WTC11 (cell line): ENCODE measurements around the gene TMPRSS3. TPM values are rescaled to one million over a fixed set of nuclear protein-coding genes. Genes with fewer than 3 reads are reported as not detected.

Experiments
- ATAC-seq: fragments of 200-7000 bp; cut with Tn5 transposase; 2 replicates; pipeline ENCODE4 v1.10.0; 2021; ENCODE audit warnings: mild to moderate bottlenecking, moderate library complexity
- CTCF ChIA-PET: fragments of 300-600 bp; sonication (Branson Sonifier 250); formaldehyde crosslinking; loops from one replicate; lab custom pipeline; 2021; ENCODE audit warnings: antibody characterized with exemption; lab: Charles Lee
- POLR2A ChIA-PET: fragments of 350-600 bp; sonication (Branson Sonifier 250); formaldehyde crosslinking; loops from one replicate; lab custom pipeline; 2021; ENCODE audit warnings: antibody characterized with exemption; lab: Charles Lee
- DNase-seq: peaks from one replicate; pipeline ENCODE4 v3.0.0; 2021; ENCODE audit warnings: low spot score
- H3K27ac Mint-ChIP-seq: 2 replicates; pipeline ENCODE4 v1.8.0; 2021; ENCODE audit warnings: mixed read lengths
- H3K27me3 Mint-ChIP-seq: 2 replicates; pipeline ENCODE4 v1.8.0; 2021; ENCODE audit warnings: low read depth, mild to moderate bottlenecking, moderate library complexity, mixed read lengths
- H3K36me3 Mint-ChIP-seq: 2 replicates; pipeline ENCODE4 v1.8.0; 2021; ENCODE audit warnings: mixed read lengths
- H3K4me1 Mint-ChIP-seq: 2 replicates; pipeline ENCODE4 v1.8.0; 2022; ENCODE audit warnings: mixed read lengths
- H3K4me3 Mint-ChIP-seq: 2 replicates; pipeline ENCODE4 v1.8.0; 2021; ENCODE audit warnings: mild to moderate bottlenecking, moderate library complexity, mixed read lengths
- H3K9me3 Mint-ChIP-seq: 2 replicates; pipeline ENCODE4 v1.8.0; 2021; ENCODE audit warnings: mixed read lengths
- ATF1 ChIP-seq: sonication (generic); formaldehyde crosslinking; IDR thresholded peaks from 2 replicates; pipeline ENCODE4 v1.8.1; 2023; ENCODE audit warnings: mild to moderate bottlenecking, moderate library complexity, missing genetic modification reagents
- ATF6 ChIP-seq: sonication (generic); formaldehyde crosslinking; IDR thresholded peaks from 2 replicates; pipeline ENCODE4 v1.8.1; 2023; ENCODE audit warnings: mild to moderate bottlenecking, missing genetic modification reagents
- E2F5 ChIP-seq: sonication (generic); formaldehyde crosslinking; IDR thresholded peaks from 2 replicates; pipeline ENCODE4 v1.8.1; 2022; ENCODE audit warnings: mild to moderate bottlenecking, moderate library complexity, missing genetic modification reagents
- ELF4 ChIP-seq: sonication (generic); formaldehyde crosslinking; IDR thresholded peaks from 2 replicates; pipeline ENCODE4 v1.8.1; 2022; ENCODE audit warnings: low read depth, mild to moderate bottlenecking, moderate library complexity, missing genetic modification reagents
- ETV6 ChIP-seq: sonication (generic); formaldehyde crosslinking; IDR thresholded peaks from 2 replicates; pipeline ENCODE4 v1.8.1; 2022; ENCODE audit warnings: mild to moderate bottlenecking, missing genetic modification reagents
- FOXK1 ChIP-seq: sonication (generic); formaldehyde crosslinking; IDR thresholded peaks from 2 replicates; pipeline ENCODE4 v1.8.0; 2022; ENCODE audit warnings: mild to moderate bottlenecking, moderate library complexity, missing genetic modification reagents
- GTF2I ChIP-seq: fragments of 250-450 bp; sonication (Bioruptor Pico); conservative IDR thresholded peaks from 2 replicates; pipeline ENCODE4 v1.4.0; 2021; ENCODE audit warnings: mild to moderate bottlenecking
- OVOL2 ChIP-seq: fragments of 250-450 bp; sonication (Bioruptor Pico); IDR thresholded peaks from 2 replicates; pipeline ENCODE4 v1.9.0; 2021; ENCODE audit warnings: mild to moderate bottlenecking, borderline replicate concordance
- SP1 ChIP-seq: sonication (generic); formaldehyde crosslinking; conservative IDR thresholded peaks from 2 replicates; pipeline ENCODE4 v1.8.1; 2022; ENCODE audit warnings: missing genetic modification reagents
- TCF7 ChIP-seq: sonication (generic); formaldehyde crosslinking; IDR thresholded peaks from 2 replicates; pipeline ENCODE4 v1.8.0; 2022; ENCODE audit warnings: mild to moderate bottlenecking, low read depth, missing genetic modification reagents, moderate library complexity
- TP53 ChIP-seq: sonication (generic); formaldehyde crosslinking; IDR thresholded peaks from 2 replicates; pipeline ENCODE4 v1.8.1; 2023; ENCODE audit warnings: mild to moderate bottlenecking, missing genetic modification reagents
- ZBTB43 ChIP-seq: sonication (generic); formaldehyde crosslinking; IDR thresholded peaks from 2 replicates; pipeline ENCODE4 v1.8.1; 2023; ENCODE audit warnings: mild to moderate bottlenecking, missing genetic modification reagents
- ZNF232 ChIP-seq: sonication (generic); formaldehyde crosslinking; IDR thresholded peaks from 2 replicates; pipeline ENCODE4 v1.8.0; 2022; ENCODE audit warnings: mild to moderate bottlenecking, missing genetic modification reagents
- ZNF281 ChIP-seq: sonication (generic); formaldehyde crosslinking; IDR thresholded peaks from 2 replicates; pipeline ENCODE4 v1.8.0; 2023; ENCODE audit warnings: mild to moderate bottlenecking, missing genetic modification reagents
- ZNF317 ChIP-seq: sonication (generic); formaldehyde crosslinking; IDR thresholded peaks from 2 replicates; pipeline ENCODE4 v1.8.1; 2023; ENCODE audit warnings: low read depth, mild to moderate bottlenecking, moderate library complexity, missing genetic modification reagents, borderline replicate concordance
- total RNA-seq: library from RNA; stranded (reverse); gene quantifications from 3 replicates; pipeline ENCODE4 v1.2.3, GENCODE V29; 2021
- TF ChIP-seq, protein P1 (sequence below): sonication (generic); formaldehyde crosslinking; IDR thresholded peaks from 2 replicates; pipeline ENCODE4 v1.8.1; 2023; ENCODE audit warnings: mild to moderate bottlenecking, moderate library complexity, missing genetic modification reagents
- TF ChIP-seq, protein P2 (sequence below): sonication (generic); formaldehyde crosslinking; IDR thresholded peaks from 2 replicates; pipeline ENCODE4 v1.8.0; 2022; ENCODE audit warnings: mild to moderate bottlenecking, missing genetic modification reagents
- TF ChIP-seq, protein P3 (sequence below): fragments of 250-450 bp; sonication (Bioruptor Pico); IDR thresholded peaks from 2 replicates; pipeline ENCODE4 v1.9.0; 2021; ENCODE audit warnings: mild to moderate bottlenecking

Gene TMPRSS3
- total RNA-seq, 1 experiment from 2014 or later = 0.39 TPM

- no peak for TF ChIP-seq OVOL2 (CRISPR knock-in tag)
- no peak for TF ChIP-seq SP1 (CRISPR knock-in tag)
- TF ChIP-seq, protein P1, sequence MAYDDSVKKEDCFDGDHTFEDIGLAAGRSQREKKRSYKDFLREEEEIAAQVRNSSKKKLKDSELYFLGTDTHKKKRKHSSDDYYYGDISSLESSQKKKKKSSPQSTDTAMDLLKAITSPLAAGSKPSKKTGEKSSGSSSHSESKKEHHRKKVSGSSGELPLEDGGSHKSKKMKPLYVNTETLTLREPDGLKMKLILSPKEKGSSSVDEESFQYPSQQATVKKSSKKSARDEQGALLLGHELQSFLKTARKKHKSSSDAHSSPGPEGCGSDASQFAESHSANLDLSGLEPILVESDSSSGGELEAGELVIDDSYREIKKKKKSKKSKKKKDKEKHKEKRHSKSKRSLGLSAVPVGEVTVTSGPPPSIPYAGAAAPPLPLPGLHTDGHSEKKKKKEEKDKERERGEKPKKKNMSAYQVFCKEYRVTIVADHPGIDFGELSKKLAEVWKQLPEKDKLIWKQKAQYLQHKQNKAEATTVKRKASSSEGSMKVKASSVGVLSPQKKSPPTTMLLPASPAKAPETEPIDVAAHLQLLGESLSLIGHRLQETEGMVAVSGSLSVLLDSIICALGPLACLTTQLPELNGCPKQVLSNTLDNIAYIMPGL (CRISPR knock-in tag) = no peak
- TF ChIP-seq TP53 (CRISPR knock-in tag) = no peak
- TF ChIP-seq ZNF232 (CRISPR knock-in tag) = no peak
- no peak for TF ChIP-seq ATF1 (CRISPR knock-in tag)
- TF ChIP-seq ZNF317 (CRISPR knock-in tag) = no peak
- TF ChIP-seq ZBTB43 (CRISPR knock-in tag) = no peak
- no peak for TF ChIP-seq ETV6 (CRISPR knock-in tag)
- no peak for TF ChIP-seq TCF7
- CTCF ChIA-PET = interaction anchor here (0.9 to 1.6 kb wide), 4 partner anchors 13 to 142 kb away, joined by 3 to 7 read pairs (median 4); no protein-coding TSS in a partner anchor
- Mint-ChIP-seq H3K27me3 (0 out of 2 replicates have a peak, but pooled peaks cover 3% of the 10 kb centered on the region), H3K36me3 (peaks cover 7% of the 10 kb centered on the region), H3K9me3 (peaks cover 10% of the 10 kb centered on the region), H3K4me1 (no peaks in the 10 kb centered on the region), H3K27ac (no peak within 1 kb of the TSS), H3K4me3 (no peak within 1 kb of the TSS)
- no peak for DNase-seq
- POLR2A ChIA-PET = interaction anchor here (0.7 kb wide), 1 partner anchor 417 kb away, joined by 3 read pairs; no protein-coding TSS in a partner anchor
- no peak for ATAC-seq
Observed at GRCh38 chr21:42403611-42404231, 7.9 kb upstream of the TMPRSS3 start, which contains the start of gene UBASH3A. Gene UBASH3A, plus strand, starts transcription at chr21:42403902. Its CDS starts 44 bp downstream, at chr21:42403946.

- ChIA-PET POLR2A (no interaction called here), CTCF (no interaction called here)
- Mint-ChIP-seq H3K27me3 (0 out of 2 replicates have a peak, but pooled peaks cover 3% of the 10 kb centered on the region), H3K9me3 (peaks cover 10% of the 10 kb centered on the region), H3K36me3 (peaks cover 7% of the 10 kb centered on the region), H3K4me3 (no peak overlapping the region), H3K4me1 (no peaks in the 10 kb centered on the region), H3K27ac (no peak overlapping the region)
- TF ChIP-seq, protein P2, sequence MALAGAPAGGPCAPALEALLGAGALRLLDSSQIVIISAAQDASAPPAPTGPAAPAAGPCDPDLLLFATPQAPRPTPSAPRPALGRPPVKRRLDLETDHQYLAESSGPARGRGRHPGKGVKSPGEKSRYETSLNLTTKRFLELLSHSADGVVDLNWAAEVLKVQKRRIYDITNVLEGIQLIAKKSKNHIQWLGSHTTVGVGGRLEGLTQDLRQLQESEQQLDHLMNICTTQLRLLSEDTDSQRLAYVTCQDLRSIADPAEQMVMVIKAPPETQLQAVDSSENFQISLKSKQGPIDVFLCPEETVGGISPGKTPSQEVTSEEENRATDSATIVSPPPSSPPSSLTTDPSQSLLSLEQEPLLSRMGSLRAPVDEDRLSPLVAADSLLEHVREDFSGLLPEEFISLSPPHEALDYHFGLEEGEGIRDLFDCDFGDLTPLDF (CRISPR knock-in tag) = no peak
- TF ChIP-seq ELF4 (CRISPR knock-in tag) (no peak), E2F5 (no peak), FOXK1 (CRISPR knock-in tag) (no peak), ATF6 (CRISPR knock-in tag) (no peak), ZNF281 (CRISPR knock-in tag) (no peak), ZNF317 (CRISPR knock-in tag) (no peak), OVOL2 (CRISPR knock-in tag) (no peak), GTF2I (CRISPR knock-in tag) (no peak)
- TF ChIP-seq, protein P3, sequence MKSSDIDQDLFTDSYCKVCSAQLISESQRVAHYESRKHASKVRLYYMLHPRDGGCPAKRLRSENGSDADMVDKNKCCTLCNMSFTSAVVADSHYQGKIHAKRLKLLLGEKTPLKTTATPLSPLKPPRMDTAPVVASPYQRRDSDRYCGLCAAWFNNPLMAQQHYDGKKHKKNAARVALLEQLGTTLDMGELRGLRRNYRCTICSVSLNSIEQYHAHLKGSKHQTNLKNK (CRISPR knock-in tag) = no peak
- DNase-seq (no peak), ATAC-seq (no peak)
Observed at GRCh38 chr21:42401820-42402251, 6.0 kb upstream of the TMPRSS3 start.
